T-helper 1 cell treated with Interleukin-12 subunit alpha and Interleukin-12 subunit beta and Interleukin-4 antibody, amounts not matched to agents 30 μg/mL and 1 μg/mL, for 36 hours (primary cell): ENCODE measurements around the gene PTPRD.

Experiments
- H3K27ac Mint-ChIP-seq: one replicate; pipeline ENCODE4 v1.8.0; 2021; ENCODE audit warnings: mild to moderate bottlenecking, mixed read lengths
- H3K27me3 Mint-ChIP-seq: one replicate; pipeline ENCODE4 v1.8.0; 2021; ENCODE audit warnings: low read depth, mixed read lengths
- H3K36me3 Mint-ChIP-seq: one replicate; pipeline ENCODE4 v1.8.0; 2021; ENCODE audit warnings: low read depth, mixed read lengths
- H3K4me1 Mint-ChIP-seq: one replicate; pipeline ENCODE4 v1.8.0; 2021; ENCODE audit warnings: low read depth, mixed read lengths
- H3K4me3 Mint-ChIP-seq: one replicate; pipeline ENCODE4 v1.8.0; 2021; ENCODE audit warnings: mild to moderate bottlenecking, moderate library complexity, mixed read lengths
- H3K9me3 Mint-ChIP-seq: one replicate; pipeline ENCODE4 v1.8.0; 2021; ENCODE audit warnings: mixed read lengths

Gene PTPRD

GRCh38 chr9:10054456-10054855 is 558.3 kb downstream of the PTPRD start:
- no peaks in the 10 kb centered on the region for H3K36me3 Mint-ChIP-seq
- no peaks in the 10 kb centered on the region for H3K9me3 Mint-ChIP-seq
- no peak overlapping the region for H3K27ac Mint-ChIP-seq
- no peaks in the 10 kb centered on the region for H3K27me3 Mint-ChIP-seq
- no peaks in the 10 kb centered on the region for H3K4me1 Mint-ChIP-seq
- no peak overlapping the region for H3K4me3 Mint-ChIP-seq

GRCh38 chr9:10052916-10053315 is 559.9 kb downstream of the PTPRD start:
- Mint-ChIP-seq H3K4me1 (no peaks in the 10 kb centered on the region), H3K9me3 (no peaks in the 10 kb centered on the region), H3K27me3 (no peaks in the 10 kb centered on the region), H3K4me3 (no peak overlapping the region), H3K36me3 (no peaks in the 10 kb centered on the region), H3K27ac (no peak overlapping the region)

- no peaks in the 10 kb centered on the region for H3K4me1 Mint-ChIP-seq
- no peak overlapping the region for H3K27ac Mint-ChIP-seq
- H3K4me3 Mint-ChIP-seq = no peak overlapping the region
- H3K9me3 Mint-ChIP-seq = no peaks in the 10 kb centered on the region
- no peaks in the 10 kb centered on the region for H3K36me3 Mint-ChIP-seq
- H3K27me3 Mint-ChIP-seq = no peaks in the 10 kb centered on the region
These were observed 560.6 kb downstream of the PTPRD start for GRCh38 chr9:10052181-10052580.

GRCh38 chr9:10050016-10050415 is 562.8 kb downstream of the PTPRD start:
- Mint-ChIP-seq H3K27me3 (no peaks in the 10 kb centered on the region), H3K36me3 (no peaks in the 10 kb centered on the region), H3K9me3 (no peaks in the 10 kb centered on the region), H3K27ac (no peak overlapping the region), H3K4me3 (no peak overlapping the region), H3K4me1 (no peaks in the 10 kb centered on the region)

- no peaks in the 10 kb centered on the region for H3K27me3 Mint-ChIP-seq
- no peaks in the 10 kb centered on the region for H3K9me3 Mint-ChIP-seq
- no peaks in the 10 kb centered on the region for H3K4me1 Mint-ChIP-seq
- no peaks in the 10 kb centered on the region for H3K36me3 Mint-ChIP-seq
- H3K4me3 Mint-ChIP-seq = no peak overlapping the region
- no peak overlapping the region for H3K27ac Mint-ChIP-seq
These were observed 563.8 kb downstream of the PTPRD start for GRCh38 chr9:10048994-10049393.

GRCh38 chr9:10045598-10045997 is 567.2 kb downstream of the PTPRD start:
- Mint-ChIP-seq H3K27ac (no peak overlapping the region), H3K27me3 (no peaks in the 10 kb centered on the region), H3K36me3 (no peaks in the 10 kb centered on the region), H3K4me1 (no peaks in the 10 kb centered on the region), H3K4me3 (no peak overlapping the region), H3K9me3 (no peaks in the 10 kb centered on the region)

- Mint-ChIP-seq H3K4me1 (no peaks in the 10 kb centered on the region), H3K27ac (no peak overlapping the region), H3K27me3 (no peaks in the 10 kb centered on the region), H3K9me3 (no peaks in the 10 kb centered on the region), H3K4me3 (no peak overlapping the region), H3K36me3 (no peaks in the 10 kb centered on the region)
These were observed 571.0 kb downstream of the PTPRD start for GRCh38 chr9:10041726-10042229.

- no peaks in the 10 kb centered on the region for H3K27me3 Mint-ChIP-seq
- H3K36me3 Mint-ChIP-seq = no peaks in the 10 kb centered on the region
- no peak overlapping the region for H3K27ac Mint-ChIP-seq
- H3K4me1 Mint-ChIP-seq = no peaks in the 10 kb centered on the region
- no peaks in the 10 kb centered on the region for H3K9me3 Mint-ChIP-seq
- no peak overlapping the region for H3K4me3 Mint-ChIP-seq
These were observed 576.7 kb downstream of the PTPRD start for GRCh38 chr9:10036095-10036494.

- H3K9me3 Mint-ChIP-seq = peaks cover 15% of the 10 kb centered on the region
- no peaks in the 10 kb centered on the region for H3K27me3 Mint-ChIP-seq
- no peak overlapping the region for H3K4me3 Mint-ChIP-seq
- no peaks in the 10 kb centered on the region for H3K36me3 Mint-ChIP-seq
- H3K27ac Mint-ChIP-seq = no peak overlapping the region
- H3K4me1 Mint-ChIP-seq = no peaks in the 10 kb centered on the region
These were observed 580.6 kb downstream of the PTPRD start for GRCh38 chr9:10032166-10032565.

GRCh38 chr9:10026443-10026984 is 586.3 kb downstream of the PTPRD start:
- no peaks in the 10 kb centered on the region for H3K36me3 Mint-ChIP-seq
- peaks cover 15% of the 10 kb centered on the region for H3K9me3 Mint-ChIP-seq
- no peak overlapping the region for H3K27ac Mint-ChIP-seq
- no peaks in the 10 kb centered on the region for H3K4me1 Mint-ChIP-seq
- H3K4me3 Mint-ChIP-seq = no peak overlapping the region
- no peaks in the 10 kb centered on the region for H3K27me3 Mint-ChIP-seq

GRCh38 chr9:10015755-10016154 is 597.0 kb downstream of the PTPRD start:
- H3K27me3 Mint-ChIP-seq = no peaks in the 10 kb centered on the region
- H3K27ac Mint-ChIP-seq = no peak overlapping the region
- no peaks in the 10 kb centered on the region for H3K9me3 Mint-ChIP-seq
- H3K4me3 Mint-ChIP-seq = no peak overlapping the region
- H3K36me3 Mint-ChIP-seq = no peaks in the 10 kb centered on the region
- H3K4me1 Mint-ChIP-seq = no peaks in the 10 kb centered on the region

- Mint-ChIP-seq H3K9me3 (no peaks in the 10 kb centered on the region), H3K27ac (no peak overlapping the region), H3K36me3 (no peaks in the 10 kb centered on the region), H3K4me3 (no peak overlapping the region), H3K27me3 (no peaks in the 10 kb centered on the region), H3K4me1 (no peaks in the 10 kb centered on the region)
These were observed 597.9 kb downstream of the PTPRD start for GRCh38 chr9:10014889-10015288.

- no peaks in the 10 kb centered on the region for H3K36me3 Mint-ChIP-seq
- no peaks in the 10 kb centered on the region for H3K9me3 Mint-ChIP-seq
- H3K27ac Mint-ChIP-seq = no peak overlapping the region
- no peaks in the 10 kb centered on the region for H3K27me3 Mint-ChIP-seq
- no peak overlapping the region for H3K4me3 Mint-ChIP-seq
- no peaks in the 10 kb centered on the region for H3K4me1 Mint-ChIP-seq
These were observed 603.4 kb downstream of the PTPRD start for GRCh38 chr9:10009401-10009800.

- Mint-ChIP-seq H3K27me3 (no peaks in the 10 kb centered on the region), H3K36me3 (no peaks in the 10 kb centered on the region), H3K27ac (no peak overlapping the region), H3K4me1 (no peaks in the 10 kb centered on the region), H3K4me3 (no peak overlapping the region), H3K9me3 (no peaks in the 10 kb centered on the region)
These were observed 604.6 kb downstream of the PTPRD start for GRCh38 chr9:10008101-10008799.

- Mint-ChIP-seq H3K9me3 (no peaks in the 10 kb centered on the region), H3K27ac (no peak overlapping the region), H3K4me1 (no peaks in the 10 kb centered on the region), H3K4me3 (no peak overlapping the region), H3K27me3 (no peaks in the 10 kb centered on the region), H3K36me3 (no peaks in the 10 kb centered on the region)
These were observed 605.4 kb downstream of the PTPRD start for GRCh38 chr9:10007356-10007755.
